CD4-positive, CD25-positive, alpha-beta regulatory T cell (primary cell): ENCODE results near the gene CPE. TPM values are rescaled to one million over a fixed set of nuclear protein-coding genes. Genes with fewer than 3 reads are reported as not detected.
A peak's percentile ranks its signal among the peaks of the same experiment; 100 is the strongest.
"Not testable (repeated sequence)": the region's sequence is repeated elsewhere in the genome, so short reads cannot be mapped to it uniquely, and the experiment has no call there.

Experiments
- ATAC-seq, 2 donors: fragments of 150-1000 bp; cut with Tn5 transposase; one replicate each; pipeline ENCODE4 v1.10.0; 2021; ENCODE audit warnings: low read depth in 2 of 2, moderate number of reproducible peaks in 2 of 2, moderate library complexity in 1 of 2
- DNase-seq, 3 donors: peaks; one replicate each; pipeline versions ENCODE4 v3.0.0 to v3.0.0-alpha.2; 2012 to 2022; ENCODE audit warnings: mixed read lengths in 1 of 3
- H3K27ac ChIP-seq: one replicate; pipeline ENCODE4 v1.7.0; 2013; ENCODE audit warnings: mild to moderate bottlenecking, low read length; ENCODE audit not compliant: insufficient read depth, poor library complexity, severe bottlenecking
- H3K27me3 ChIP-seq: one replicate; pipeline ENCODE4 v1.7.0; 2013; ENCODE audit warnings: low read length; ENCODE audit not compliant: control insufficient read depth, insufficient read depth
- H3K36me3 ChIP-seq: one replicate; pipeline ENCODE4 v1.7.0; 2013; ENCODE audit warnings: mild to moderate bottlenecking, low read length, moderate library complexity; ENCODE audit not compliant: control insufficient read depth, insufficient read depth
- H3K4me1 ChIP-seq: 2 replicates; pipeline ENCODE4 v1.7.0; 2013; ENCODE audit warnings: mild to moderate bottlenecking, low read length; ENCODE audit not compliant: insufficient read depth, control insufficient read depth, poor library complexity, severe bottlenecking
- H3K4me3 ChIP-seq: one replicate; pipeline ENCODE4 v1.7.0; 2013; ENCODE audit warnings: low read depth, mild to moderate bottlenecking, low read length, moderate library complexity
- H3K9me3 ChIP-seq, 2 experiments: 1 replicate in 1 of 2; 2 replicates in 1 of 2; pipeline ENCODE4 v1.7.0; 2013; ENCODE audit warnings: low read length in 2 of 2, mild to moderate bottlenecking in 1 of 2, moderate library complexity in 1 of 2; ENCODE audit not compliant: control insufficient read depth in 2 of 2
- H3K27ac Mint-ChIP-seq, 3 donors: one replicate each; pipeline ENCODE4 v1.8.0; 2020 to 2022; ENCODE audit warnings: mild to moderate bottlenecking in 3 of 3, mixed read lengths in 3 of 3, moderate library complexity in 2 of 3
- H3K27me3 Mint-ChIP-seq: one replicate; pipeline ENCODE4 v1.8.0; 2022; ENCODE audit warnings: mild to moderate bottlenecking, mixed read lengths
- H3K36me3 Mint-ChIP-seq: one replicate; pipeline ENCODE4 v1.8.0; 2020; ENCODE audit warnings: mixed read lengths
- H3K4me1 Mint-ChIP-seq, 4 donors: one replicate each; pipeline ENCODE4 v1.8.0; 2020 to 2022; ENCODE audit warnings: mixed read lengths in 4 of 4, mild to moderate bottlenecking in 1 of 4
- H3K4me3 Mint-ChIP-seq, 4 donors: one replicate each; pipeline ENCODE4 v1.8.0; 2020 to 2022; ENCODE audit warnings: mild to moderate bottlenecking in 4 of 4, mixed read lengths in 4 of 4, moderate library complexity in 3 of 4
- H3K9me3 Mint-ChIP-seq, 7 donors: one replicate each; pipeline ENCODE4 v1.8.0; 2020 to 2022; ENCODE audit warnings: mixed read lengths in 7 of 7, mild to moderate bottlenecking in 3 of 7, moderate library complexity in 2 of 7
- polyA plus RNA-seq, 4 donors: library from polyadenylated mRNA; unstranded; fragments of 300-500 nt; fragmentation: Illumina TruSeq; gene quantifications; one replicate each; pipeline ENCODE4 v1.2.3, GENCODE V29; 2021
- total RNA-seq: library from RNA; stranded (reverse); gene quantifications from one replicate; pipeline ENCODE4 v1.2.3, GENCODE V29; 2022

Gene CPE
- total and polyA plus RNA-seq, 5 donors from 2014 or later: 1.6 to 4.6 (median 2.6) TPM

DNA sequence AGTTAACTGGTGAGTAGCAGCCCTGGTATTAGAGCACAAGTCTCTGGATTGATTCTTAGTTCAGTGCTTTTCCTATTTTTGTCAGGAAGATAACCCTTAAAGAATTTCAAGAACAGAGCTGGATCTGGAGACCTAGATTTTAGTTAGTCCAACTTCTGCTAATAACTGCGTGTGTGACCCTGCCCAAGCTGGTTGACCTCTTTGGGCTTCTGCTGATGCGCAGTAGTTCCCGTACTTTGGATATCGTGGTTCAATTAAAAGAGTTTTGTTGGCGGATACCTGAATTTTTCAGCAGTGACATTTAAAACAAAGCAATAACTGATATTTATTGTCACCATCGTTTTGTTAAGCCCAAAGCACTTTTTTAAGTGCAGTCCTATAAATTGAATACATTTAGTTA lies 42.1 kb upstream of the CPE start:
- ATAC-seq (no peak), DNase-seq (no peak)
- Mint-ChIP-seq H3K4me3 (no peak overlapping the region), H3K27ac (peak overlapping the region in 1 of 3 donors; percentile 20), H3K4me1 (peaks cover 17 to 37% (median 19%) of the 10 kb centered on the region in 4 donors), H3K36me3 (peaks cover 31% of the 10 kb centered on the region), H3K27me3 (no peaks in the 10 kb centered on the region), H3K9me3 (no peaks in the 10 kb centered on the region)
- Histone ChIP-seq H3K4me3 (no peak overlapping the region), H3K9me3 (no peaks in the 10 kb centered on the region), H3K27ac (no peak overlapping the region), H3K4me1 (no peaks in the 10 kb centered on the region), H3K36me3 (peaks cover 53% of the 10 kb centered on the region), H3K27me3 (no peaks in the 10 kb centered on the region)

DNA sequence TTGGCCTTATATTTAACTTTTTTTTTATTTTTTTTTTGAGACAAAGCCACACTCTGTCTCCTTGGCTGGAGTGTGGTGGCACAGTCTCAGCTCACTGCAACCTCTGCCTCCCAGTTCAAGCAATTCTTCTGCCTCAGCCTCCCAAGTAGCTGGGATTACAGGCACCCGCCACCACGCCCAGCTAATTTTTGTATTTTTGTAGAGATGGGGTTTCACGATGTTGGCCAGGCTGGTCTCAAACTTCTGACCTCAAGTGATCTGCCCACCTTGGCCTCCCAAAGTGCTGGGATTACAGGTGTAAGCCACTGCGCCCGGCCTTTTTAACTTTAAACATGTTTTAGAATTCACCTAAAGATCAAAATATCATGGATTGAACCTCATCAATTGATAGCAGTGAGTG lies 36.5 kb upstream of the CPE start:
- H3K27me3 Mint-ChIP-seq, H3K9me3 Mint-ChIP-seq, H3K4me3 Mint-ChIP-seq, H3K9me3 ChIP-seq, H3K4me1 Mint-ChIP-seq, H3K27me3 ChIP-seq, H3K27ac ChIP-seq, H3K4me1 ChIP-seq, ATAC-seq, H3K4me3 ChIP-seq, H3K36me3 Mint-ChIP-seq, DNase-seq: not testable (repeated sequence)
- H3K27ac Mint-ChIP-seq: peak overlapping the region in 1 of 3 donors; percentile 59
- peaks cover 46% of the 10 kb centered on the region for H3K36me3 ChIP-seq

DNA sequence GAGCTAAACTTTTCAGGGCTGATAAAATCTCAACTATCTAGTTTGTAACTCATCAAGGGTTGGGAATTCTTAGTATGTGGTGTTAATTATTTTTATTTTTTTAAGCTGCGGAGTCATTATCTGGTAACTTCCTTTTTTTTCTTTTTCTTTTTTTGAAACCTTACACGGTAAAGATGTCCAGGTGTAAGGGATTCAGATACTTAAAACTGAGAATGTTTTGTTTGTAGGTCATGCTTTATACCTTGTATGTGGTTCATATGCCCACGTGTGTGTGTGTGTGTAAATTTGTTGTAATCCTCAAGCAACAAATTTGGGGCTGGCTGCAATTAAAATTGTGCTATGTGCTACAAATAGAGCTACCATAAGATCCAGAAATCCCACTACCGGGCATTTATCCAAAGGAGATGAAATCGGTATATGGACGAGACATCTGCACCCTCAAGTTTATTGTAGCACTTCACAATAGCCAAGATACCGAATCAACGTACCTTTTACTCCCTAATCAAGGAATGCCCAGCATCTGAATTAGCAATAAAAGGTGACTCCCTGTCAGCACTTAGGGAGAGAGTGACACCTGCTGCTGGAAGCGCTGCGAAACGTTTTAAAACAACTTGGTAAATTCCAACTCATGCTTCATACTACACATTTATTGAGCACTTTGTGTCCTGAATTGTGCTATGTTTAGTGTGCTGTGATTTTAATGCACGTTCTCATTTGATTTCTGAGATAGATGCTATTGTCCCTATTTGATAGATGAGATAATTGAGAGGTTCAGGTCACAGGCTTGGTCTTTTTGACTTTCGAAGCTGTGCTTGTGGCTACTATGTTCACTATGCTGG lies 35.2 kb upstream of the CPE start:
- DNase-seq (peak in 2 of 3 donors; percentile 6 to 32), ATAC-seq (no peak)
- Histone ChIP-seq H3K9me3 (no peaks in the 10 kb centered on the region), H3K4me1 (no peaks in the 10 kb centered on the region), H3K27ac (no peak overlapping the region), H3K27me3 (no peaks in the 10 kb centered on the region), H3K36me3 (peaks cover 42% of the 10 kb centered on the region), H3K4me3 (no peak overlapping the region)
- peaks cover 0 to 2% (median 0%) of the 10 kb centered on the region in 4 donors for H3K4me1 Mint-ChIP-seq
- no peak overlapping the region for H3K4me3 Mint-ChIP-seq
- peaks cover 4% of the 10 kb centered on the region for H3K36me3 Mint-ChIP-seq
- H3K27ac Mint-ChIP-seq: peak overlapping the region in 1 of 3 donors; percentile 38
- H3K9me3 Mint-ChIP-seq: peaks cover 0 to 1% (median 0%) of the 10 kb centered on the region in 7 donors
- H3K27me3 Mint-ChIP-seq: no peaks in the 10 kb centered on the region

GRCh38 chr4:165345666-165346417 lies 33.0 kb upstream of the CPE start:
- Mint-ChIP-seq H3K27ac (no peak overlapping the region), H3K4me1 (peaks cover 0 to 2% (median 0%) of the 10 kb centered on the region in 4 donors), H3K9me3 (peaks cover 0 to 2% (median 0%) of the 10 kb centered on the region in 7 donors), H3K27me3 (no peaks in the 10 kb centered on the region), H3K36me3 (peaks cover 3% of the 10 kb centered on the region), H3K4me3 (no peak overlapping the region)
- Histone ChIP-seq H3K27me3 (no peaks in the 10 kb centered on the region), H3K27ac (no peak overlapping the region), H3K36me3 (peaks cover 20% of the 10 kb centered on the region), H3K9me3 (no peaks in the 10 kb centered on the region), H3K4me3 (no peak overlapping the region), H3K4me1 (no peaks in the 10 kb centered on the region)
- ATAC-seq: no peak
- DNase-seq: no peak

- Mint-ChIP-seq H3K4me3 (no peak overlapping the region), H3K27ac (no peak overlapping the region), H3K4me1 (peaks cover 0 to 2% (median 0%) of the 10 kb centered on the region in 4 donors), H3K27me3 (no peaks in the 10 kb centered on the region), H3K36me3 (peaks cover 4% of the 10 kb centered on the region), H3K9me3 (peaks cover 0 to 3% (median 0%) of the 10 kb centered on the region in 7 donors)
- H3K4me1 ChIP-seq: no peaks in the 10 kb centered on the region
- no peak overlapping the region for H3K4me3 ChIP-seq
- H3K27me3 ChIP-seq: no peaks in the 10 kb centered on the region
- no peak overlapping the region for H3K27ac ChIP-seq
- ATAC-seq (no peak), DNase-seq (no peak)
- peaks cover 6% of the 10 kb centered on the region for H3K36me3 ChIP-seq
- H3K9me3 ChIP-seq: no peaks in the 10 kb centered on the region
Observed at GRCh38 chr4:165347647-165348569, 30.9 kb upstream of the CPE start.

- Histone ChIP-seq H3K4me1 (no peaks in the 10 kb centered on the region), H3K9me3 (no peaks in the 10 kb centered on the region), H3K27ac (no peak overlapping the region), H3K4me3 (no peak overlapping the region), H3K36me3 (no peaks in the 10 kb centered on the region), H3K27me3 (no peaks in the 10 kb centered on the region)
- Mint-ChIP-seq H3K4me1 (no peaks in the 10 kb centered on the region), H3K27me3 (peaks cover 7% of the 10 kb centered on the region), H3K27ac (no peak overlapping the region), H3K4me3 (no peak overlapping the region), H3K36me3 (peaks cover 4% of the 10 kb centered on the region), H3K9me3 (peaks cover 0 to 3% (median 0%) of the 10 kb centered on the region in 7 donors)
- DNase-seq (peak in 1 of 3 donors; percentile 9), ATAC-seq (no peak)
Observed at GRCh38 chr4:165351359-165352130, 27.3 kb upstream of the CPE start.

DNA sequence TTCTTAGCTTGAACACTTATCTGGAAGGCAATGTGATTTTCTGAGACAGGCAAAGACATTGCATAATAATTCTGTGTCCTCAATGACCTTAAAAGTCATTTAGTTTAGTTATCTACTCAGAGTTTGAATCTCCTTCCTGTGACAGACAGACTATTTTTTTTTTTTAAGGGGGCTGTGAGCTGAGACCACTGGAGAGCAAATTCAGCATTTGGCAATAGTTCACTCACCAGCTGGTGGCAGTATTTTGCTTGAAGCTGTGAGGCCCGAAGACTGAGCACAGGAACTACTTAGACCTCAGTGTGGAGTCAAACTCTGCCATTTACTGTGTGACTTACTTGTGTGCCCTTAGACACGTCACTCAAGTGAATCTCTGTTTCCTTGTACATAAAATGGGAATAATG lies 22.9 kb upstream of the CPE start:
- Histone ChIP-seq H3K27ac (no peak overlapping the region), H3K4me1 (no peaks in the 10 kb centered on the region), H3K27me3 (peaks cover 5% of the 10 kb centered on the region), H3K9me3 (no peaks in the 10 kb centered on the region), H3K36me3 (no peaks in the 10 kb centered on the region), H3K4me3 (no peak overlapping the region)
- peak in 1 of 3 donors; percentile 39 for DNase-seq
- Mint-ChIP-seq H3K27ac (no peak overlapping the region), H3K4me1 (no peaks in the 10 kb centered on the region), H3K27me3 (peaks cover 21% of the 10 kb centered on the region), H3K9me3 (peaks cover 0 to under 1% (median 0%) of the 10 kb centered on the region in 7 donors), H3K4me3 (peak overlapping the region in 1 of 4 donors; percentile 43), H3K36me3 (peaks cover under 1% of the 10 kb centered on the region)
- no peak for ATAC-seq
